Activated CD8-positive, alpha-beta memory T cell treated with anti-CD3 and anti-CD28 coated beads, Interleukin-2, amount 50 U/mL, for 4 hours (primary cell): Measurements from ENCODE around the gene SLC16A13.
"Not testable (repeated sequence)": the region's sequence is repeated elsewhere in the genome, so short reads cannot be mapped to it uniquely, and the experiment has no call there.

Source experiments
- DNase-seq: peaks from one replicate; pipeline ENCODE4 v3.0.0-alpha.2; 2020

The SLC16A13 gene

DNA sequence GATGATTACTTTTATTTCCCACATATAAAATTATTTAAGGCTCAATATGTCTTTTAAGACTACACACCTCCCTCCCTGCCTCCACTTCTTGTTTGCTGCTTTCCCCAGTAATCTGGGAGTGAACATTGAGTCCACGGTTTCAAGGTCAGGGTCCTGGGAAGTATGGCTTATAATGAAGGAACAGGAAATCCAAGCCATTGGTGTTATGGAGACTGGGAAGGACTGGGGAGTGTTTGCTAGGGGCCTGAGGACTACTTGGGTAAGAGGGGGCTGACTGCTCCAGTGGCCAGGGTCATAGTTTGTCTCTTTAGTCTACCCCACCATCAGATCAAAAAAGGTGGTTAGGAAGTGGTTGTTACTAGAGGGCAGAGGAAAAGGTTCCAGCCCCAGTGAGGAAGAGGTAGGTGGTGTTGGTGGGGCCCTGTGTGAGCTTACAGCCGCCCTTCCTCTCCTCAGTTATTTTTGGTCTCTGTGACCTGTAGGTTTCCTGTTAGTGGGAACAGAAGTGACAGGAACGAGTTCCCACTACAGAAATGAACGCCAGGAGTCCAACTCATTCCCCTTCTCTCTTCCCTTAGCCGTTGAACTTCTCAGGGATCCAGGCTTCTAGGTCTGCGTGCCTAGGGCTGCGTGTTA lies 742 bp upstream of the SLC16A13 start:
- DNase-seq = peak; percentile 42

DNA sequence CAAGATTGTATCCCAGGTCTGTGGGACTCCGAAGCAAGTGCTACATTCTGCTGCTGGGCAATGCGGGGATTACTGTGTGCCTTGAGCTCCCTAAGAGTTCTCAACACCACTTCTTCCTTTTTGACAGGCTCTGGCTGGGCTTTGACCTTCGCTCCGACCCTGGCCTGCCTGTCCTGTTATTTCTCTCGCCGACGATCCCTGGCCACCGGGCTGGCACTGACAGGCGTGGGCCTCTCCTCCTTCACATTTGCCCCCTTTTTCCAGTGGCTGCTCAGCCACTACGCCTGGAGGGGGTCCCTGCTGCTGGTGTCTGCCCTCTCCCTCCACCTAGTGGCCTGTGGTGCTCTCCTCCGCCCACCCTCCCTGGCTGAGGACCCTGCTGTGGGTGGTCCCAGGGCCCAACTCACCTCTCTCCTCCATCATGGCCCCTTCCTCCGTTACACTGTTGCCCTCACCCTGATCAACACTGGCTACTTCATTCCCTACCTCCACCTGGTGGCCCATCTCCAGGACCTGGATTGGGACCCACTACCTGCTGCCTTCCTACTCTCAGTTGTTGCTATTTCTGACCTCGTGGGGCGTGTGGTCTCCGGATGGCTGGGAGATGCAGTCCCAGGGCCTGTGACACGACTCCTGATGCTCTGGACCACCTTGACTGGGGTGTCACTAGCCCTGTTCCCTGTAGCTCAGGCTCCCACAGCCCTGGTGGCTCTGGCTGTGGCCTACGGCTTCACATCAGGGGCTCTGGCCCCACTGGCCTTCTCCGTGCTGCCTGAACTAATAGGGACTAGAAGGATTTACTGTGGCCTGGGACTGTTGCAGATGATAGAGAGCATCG lies 2.4 kb downstream of the SLC16A13 start:
- DNase-seq = no peak

DNA sequence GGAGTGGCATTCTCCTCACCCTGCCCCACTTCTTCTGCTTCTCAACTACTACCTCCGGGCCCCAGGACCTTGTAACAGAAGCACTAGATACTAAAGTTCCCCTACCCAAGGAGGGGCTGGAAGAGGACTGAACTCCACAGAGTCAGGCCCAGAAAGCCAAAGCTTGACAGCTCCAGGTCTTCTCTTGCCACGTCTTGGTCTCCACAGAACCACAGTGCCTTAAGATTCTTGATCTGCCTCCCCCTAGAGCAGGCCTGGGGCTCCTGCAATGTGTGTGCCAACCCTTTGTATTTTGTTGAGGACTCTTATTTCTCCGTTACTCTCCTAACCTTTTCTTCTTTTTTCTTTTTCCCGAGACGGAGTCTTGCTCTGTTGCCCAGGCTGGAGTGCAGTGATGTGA lies 4.0 kb downstream of the SLC16A13 start:
- no peak for DNase-seq

DNA sequence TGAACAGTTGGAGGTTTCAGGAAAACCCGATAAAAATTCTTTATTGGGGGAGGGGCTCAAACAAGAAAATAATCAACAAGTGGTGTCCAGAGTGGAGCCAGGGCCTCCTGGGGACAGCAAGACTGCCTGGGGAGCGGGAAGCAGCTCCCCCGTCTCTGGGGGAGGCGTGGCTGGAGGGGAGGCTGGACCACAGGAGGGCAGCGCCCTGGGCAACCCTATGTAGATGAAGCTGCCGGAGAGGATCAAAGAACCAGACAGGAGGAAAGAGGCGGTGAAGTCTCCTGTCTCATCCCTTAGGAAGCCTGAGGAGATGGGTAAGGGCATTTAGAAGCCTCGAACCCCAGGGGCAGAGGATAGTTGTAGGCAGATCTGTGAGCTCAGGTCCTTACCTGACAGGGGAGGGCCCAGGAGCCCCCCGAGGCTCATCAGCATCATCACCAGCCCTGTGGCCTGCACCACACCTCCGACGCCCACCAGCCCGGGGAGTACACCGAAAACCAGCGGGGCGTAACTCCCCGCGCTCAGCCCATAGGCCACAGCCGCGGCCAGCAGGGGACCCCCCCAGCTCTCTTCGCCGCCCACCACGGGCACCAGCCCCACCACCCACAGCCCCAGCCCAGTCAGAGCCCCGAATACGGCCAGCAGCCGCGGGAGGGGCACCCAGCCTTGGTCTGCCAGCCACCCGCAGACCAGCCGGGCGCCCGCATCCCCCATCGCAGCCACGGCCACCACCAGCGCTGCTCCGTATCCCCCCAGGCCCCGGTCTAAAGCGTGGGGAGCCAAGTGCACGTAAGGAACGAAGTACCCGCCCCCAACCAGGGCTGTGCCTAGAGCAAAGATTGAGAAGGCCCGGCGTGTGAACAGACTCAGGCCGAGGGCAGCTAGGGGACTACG lies 6.0 kb downstream of the SLC16A13 start:
- DNase-seq = peak; percentile 48

DNA sequence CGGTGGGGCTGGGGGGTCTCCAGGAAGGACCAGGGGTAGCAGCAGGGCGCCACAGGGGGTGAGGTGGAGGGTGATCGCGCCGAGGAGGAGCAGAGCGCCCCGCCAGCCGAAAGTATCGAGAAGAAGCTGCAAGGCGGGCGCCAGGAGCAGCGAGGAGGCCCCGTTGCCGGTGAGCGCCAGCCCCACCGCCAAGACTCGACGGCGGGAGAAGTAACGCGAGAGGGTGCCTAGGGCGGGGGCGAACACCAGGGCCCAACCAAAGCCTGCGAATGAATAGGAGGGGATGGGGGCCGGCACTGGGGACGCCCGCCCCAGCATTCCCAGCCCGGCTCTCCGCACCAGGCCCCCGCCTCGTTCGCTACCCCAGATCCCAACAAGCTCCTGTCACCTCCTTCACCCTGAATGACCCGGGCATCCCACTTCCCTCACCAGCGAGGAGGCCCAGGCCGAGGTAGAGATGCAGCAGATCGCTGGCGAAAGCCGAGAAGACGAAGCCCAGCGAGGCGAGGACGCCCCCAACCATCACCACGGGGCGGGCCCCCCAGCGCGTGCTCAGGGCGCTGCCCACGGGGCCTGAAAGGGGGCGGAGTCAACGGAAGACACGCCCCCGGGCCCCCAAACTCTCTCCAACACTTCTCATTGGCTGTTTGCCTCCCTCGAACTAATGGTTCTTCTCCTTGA lies 6.8 kb downstream of the SLC16A13 start:
- peak; percentile 56 for DNase-seq

DNA sequence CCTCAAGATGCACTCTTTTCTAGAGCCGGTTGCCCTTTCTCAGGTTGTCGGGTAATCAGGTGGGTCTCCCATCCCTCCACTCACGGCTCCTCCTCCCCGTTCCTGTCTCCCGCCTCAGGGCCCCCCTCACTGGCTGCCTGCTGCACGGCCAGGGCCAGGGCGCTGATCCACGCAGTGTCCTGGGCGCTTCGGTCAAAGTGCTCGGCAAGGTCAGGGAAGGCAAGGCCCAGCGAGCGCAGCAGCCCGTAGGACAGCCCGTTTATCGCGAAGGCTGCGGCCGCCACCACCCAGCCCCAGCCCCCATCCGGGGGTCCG lies 7.3 kb downstream of the SLC16A13 start:
- no peak for DNase-seq

DNA sequence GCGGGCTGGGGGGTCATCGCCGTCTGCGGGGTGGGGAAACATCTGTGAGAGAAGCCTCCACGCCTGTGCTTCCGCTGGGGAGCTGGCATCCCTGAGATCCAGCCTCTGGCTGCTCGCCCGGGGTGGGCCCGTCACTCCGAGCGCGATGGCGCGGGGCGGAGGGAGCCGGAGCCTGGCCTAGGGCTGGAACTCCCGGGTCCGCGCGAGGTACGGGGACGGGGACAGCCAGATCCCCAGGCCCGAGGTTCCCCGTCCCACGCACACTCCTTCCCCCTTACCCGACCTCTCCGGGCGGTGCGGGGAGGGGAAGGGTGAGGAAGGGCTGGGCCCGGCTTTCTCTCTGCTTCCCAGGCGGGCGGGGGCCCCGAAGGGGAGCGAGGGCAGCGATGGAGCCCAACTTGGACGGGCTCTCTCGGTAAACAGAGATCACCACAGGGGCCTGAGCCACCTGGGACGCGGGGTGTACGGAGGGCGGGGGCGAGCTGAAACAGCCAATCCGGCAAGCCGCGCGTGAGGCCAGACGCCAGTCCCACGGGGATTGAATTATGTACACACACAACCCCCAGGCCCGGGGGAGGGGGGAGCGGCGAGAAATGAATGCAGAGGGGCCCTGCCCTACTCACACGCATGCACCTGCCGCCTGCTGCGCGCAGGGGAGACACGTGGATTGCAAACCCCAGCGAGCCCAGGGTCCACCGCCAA lies 7.8 kb downstream of the SLC16A13 start, which contains the start of gene SLC16A11:
Gene SLC16A11 (minus strand): TSS at position 596 of the 702 bp plus-strand sequence. CDS start 579 bp downstream, at position 17.
- DNase-seq = peak; percentile 31

DNA sequence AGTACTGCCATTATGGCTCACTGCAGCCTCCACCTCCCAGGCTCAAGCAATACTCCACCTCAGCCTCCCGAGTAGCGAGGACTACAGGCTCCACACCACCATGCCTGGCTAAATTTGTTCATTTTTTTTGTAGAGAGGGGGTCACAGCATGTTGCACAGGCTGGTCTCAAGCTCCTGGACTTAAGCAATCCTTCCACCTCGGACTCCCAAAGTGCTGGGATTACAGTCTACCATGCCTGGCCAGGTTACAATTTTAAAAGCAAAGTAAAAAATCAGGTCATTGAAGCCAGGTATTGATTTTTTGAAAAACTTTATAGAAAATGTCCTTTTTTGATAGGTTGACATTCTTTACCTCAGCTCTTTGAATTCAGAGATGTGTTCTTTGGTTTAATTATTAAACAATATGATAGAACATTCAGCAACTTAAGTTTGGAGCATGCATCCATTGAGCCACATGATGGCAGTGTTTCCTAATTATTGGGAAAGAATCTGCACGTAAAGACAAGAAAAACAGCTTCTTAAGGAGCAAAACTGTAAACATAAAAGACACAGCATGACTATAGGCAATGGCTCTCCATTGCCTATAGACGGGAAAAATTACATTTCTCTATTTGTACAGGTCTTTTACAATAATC lies 9.8 kb downstream of the SLC16A13 start:
- DNase-seq = peak; percentile 44

DNA sequence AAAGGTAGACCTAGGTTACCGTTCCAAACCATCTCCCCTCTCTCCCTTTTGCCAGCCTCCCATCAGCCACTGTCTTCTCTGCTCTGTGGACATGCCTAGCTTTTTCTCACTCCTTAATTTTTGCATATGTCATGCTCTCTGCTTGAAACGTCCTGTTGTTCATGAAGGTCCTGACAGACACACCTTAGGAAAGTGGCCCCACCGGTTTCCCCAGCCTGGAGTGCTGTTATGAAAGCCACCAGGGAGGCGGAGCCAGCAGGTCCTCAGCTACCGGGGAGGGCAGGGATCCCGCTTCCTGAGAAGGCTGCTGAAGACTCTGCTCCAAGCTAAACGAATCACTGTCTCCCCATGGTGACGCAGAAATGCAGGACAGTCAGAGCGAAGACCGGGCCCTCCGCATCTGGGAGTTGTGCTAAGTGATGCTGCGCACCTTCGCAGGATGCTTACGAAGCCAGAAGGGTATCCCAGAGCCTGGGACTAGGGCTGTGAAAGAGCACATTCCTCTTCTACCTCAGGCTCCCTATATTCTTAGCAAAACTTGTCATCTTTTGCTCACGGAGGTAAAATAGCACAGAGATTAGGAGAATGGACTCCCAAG lies 10.4 kb downstream of the SLC16A13 start:
- no peak for DNase-seq

DNA sequence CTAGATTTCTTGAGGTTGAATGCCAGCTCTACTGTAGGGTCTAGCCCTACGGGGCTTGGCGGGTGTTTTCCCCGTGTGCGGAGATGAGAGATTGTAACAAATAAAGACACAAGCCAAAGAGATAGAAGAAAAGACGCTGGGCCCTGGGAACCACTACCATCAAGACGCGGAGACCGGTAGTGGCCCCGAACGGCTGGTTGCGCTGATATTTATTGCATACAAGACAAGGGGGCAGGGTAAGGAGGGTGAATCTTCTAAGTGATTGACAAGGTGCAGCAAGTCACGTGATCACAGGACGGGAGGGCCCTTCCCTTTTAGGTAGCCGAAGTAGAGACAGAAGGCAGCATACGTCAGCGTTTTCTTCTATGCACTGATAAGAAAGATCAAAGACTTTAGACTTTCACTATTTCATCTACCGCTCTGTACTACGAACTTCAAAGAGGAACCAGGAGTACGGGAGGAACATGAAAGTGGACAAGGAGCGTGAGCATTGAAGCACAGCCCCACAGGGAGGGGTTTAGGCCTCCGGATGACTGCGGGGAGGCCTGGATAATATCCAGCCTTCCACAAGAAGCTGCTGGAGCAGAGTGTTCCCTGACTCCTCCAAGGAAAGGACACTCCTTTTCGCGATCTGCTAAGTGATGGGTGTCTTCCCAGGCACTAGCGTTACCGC lies 11.0 kb downstream of the SLC16A13 start:
- peak; percentile 59 for DNase-seq

DNA sequence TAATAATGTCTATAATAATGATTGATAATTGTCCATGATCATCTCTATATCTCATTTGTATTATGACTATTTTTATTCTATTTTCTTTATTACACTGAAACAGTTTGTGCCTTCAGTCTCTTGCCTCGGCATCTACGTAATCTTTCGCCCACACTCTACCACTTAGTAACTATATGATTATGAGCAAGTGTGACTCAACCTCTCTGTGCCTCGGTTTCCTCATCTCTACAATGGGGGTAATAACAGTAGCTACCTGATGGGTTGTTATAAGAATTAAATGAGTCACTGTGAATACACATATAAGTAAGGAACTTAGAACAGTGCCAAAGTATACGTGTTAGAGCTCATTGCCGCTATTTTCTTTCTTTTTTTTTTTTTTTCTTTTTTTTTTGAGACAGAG lies 11.8 kb downstream of the SLC16A13 start:
- no peak for DNase-seq

DNA sequence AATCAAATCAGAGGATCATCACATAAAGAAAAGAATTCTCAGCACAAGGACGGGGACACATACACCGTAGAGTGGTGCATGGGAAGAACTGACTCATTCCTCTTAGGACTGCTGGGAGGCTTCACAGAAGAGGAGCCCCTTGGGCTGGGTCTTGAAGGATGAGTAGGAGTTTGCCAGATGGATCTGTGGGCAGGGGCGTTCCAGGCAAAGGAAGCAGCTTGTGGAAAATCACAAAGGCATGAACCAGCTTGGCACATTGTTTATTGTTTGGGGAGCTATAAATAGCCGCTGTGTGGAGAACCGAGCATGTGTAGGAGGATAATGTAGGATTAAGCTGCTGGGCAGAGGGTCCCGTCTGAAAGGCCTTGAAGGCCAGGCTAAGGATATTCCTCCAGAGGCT lies 13.2 kb downstream of the SLC16A13 start:
- DNase-seq = no peak

DNA sequence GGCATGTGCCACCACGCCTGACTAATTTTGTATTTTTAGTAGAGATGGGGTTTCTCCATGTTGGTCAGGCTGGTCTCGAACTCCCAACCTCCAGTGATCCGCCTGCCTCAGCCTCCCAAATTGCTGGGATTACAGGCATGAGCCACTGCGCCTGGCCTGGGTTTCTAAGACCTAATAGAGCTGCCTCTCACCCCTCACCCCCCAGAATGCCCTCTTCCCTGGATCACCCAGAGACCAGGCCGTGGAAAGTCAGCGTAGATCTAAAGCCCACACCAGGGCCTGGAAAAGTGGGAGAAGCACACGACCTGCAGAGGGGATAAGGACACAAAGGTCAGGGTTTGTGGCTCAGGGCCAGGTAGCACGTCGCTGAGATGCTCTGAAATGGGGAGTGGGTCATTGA lies 14.8 kb downstream of the SLC16A13 start:
- DNase-seq = not testable (repeated sequence)

DNA sequence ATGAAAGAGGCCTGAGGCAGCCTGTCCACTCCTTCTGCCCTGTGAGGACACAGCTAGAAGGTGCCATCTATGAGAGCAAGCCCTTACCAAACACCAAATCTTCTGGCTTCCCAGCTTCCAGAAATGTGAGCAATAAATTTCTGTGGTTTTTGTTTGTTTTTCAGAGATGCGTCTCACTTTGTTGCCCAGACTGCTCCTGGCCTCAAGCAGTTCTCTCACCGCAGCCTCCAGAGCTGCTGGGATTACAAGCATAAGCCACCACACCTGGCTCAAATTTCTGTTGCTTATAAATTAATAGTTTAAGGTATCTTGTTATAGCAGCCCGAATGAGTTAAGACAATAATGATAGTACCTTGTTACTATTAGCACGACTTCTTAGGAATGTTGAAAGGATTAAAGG lies 20.6 kb downstream of the SLC16A13 start:
- DNase-seq = no peak

DNA sequence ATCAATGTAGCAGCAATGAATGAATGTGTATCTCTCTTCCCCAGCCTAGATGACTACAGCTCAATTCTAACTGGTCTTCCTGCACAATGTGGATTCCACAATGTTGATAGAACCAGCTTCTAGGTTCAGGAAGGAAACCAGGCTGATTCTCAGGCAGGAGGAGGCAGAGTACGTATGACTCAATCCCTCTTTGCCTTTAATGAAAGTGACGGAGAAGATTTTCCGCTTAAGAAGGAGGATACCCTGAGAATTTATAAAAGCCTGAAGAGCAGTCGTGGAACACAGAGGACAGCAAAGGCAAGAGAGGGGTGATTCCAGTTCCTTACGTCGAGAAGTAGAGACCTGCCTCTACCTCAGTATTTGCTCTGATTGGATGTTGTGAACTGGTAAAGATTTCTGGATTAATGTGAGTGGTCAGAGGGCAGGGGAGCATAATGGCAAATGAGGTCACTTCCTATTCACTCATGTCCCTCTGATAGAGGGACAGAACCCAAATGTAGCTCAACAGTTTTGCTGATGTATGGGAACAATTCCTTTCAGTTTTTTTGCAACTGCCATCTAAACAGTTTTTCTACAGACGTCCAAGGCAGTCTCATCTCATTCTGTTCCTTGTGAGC lies 23.1 kb downstream of the SLC16A13 start:
- DNase-seq = no peak

DNA sequence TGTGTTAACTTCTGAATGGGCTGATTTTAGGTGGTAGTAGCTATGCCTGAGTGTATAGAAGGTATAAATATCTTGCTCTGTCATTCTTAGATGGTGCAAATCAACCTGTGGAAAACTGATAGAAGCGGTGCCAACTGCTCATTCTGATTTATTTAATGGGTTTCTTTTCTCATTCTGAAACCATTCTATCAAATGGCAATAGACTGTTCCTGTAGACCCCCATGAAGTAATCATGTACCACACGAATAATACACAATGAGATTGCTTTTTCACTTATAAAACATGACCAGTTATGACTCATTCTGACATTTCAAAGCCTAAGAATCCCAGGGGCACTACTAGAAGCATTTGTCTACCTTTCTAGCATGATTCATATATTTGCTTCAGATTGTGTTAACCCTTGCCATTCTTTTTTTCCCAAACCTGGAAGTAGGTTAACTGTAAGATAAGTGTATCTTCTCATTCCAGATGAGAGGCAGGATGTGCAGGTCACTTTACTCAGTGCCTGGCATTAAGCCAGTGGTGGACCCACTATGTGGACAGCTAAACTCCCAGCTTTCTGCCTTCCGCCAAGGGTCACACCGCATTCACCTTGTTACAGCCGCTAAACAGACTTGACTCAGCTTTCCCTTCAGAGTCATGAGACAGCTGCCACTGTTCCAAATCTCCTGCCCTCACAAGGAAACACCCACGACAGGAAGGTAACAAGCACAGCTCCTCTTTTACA lies 24.5 kb downstream of the SLC16A13 start:
- no peak for DNase-seq

DNA sequence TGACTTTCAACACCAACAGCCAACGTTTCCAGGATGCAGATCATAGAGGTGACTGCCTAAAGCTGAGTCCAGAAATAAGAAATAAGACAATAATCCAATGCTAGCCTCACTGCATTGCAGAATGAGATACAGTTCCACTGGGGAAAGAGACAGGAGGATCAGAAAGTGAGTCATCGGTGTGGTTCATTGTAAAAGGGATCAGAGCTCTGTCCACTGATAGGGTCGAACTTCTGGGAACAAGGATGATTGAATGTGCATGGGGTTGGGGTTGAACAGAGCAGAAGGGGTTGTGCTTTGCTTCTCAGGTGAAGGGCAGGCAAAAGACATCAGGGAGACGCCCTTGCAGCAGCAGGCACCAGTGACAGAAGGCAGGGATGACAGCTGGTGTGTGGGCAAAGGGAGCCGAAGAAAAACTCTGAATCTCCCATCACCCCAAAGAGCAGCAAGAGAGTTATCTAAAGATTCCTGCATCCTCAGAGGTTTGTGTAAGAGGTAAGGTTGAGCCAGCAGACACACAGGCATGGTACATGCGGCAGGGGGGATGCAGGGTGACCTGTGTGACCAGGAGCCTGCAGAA lies 27.8 kb downstream of the SLC16A13 start:
- DNase-seq = no peak

DNA sequence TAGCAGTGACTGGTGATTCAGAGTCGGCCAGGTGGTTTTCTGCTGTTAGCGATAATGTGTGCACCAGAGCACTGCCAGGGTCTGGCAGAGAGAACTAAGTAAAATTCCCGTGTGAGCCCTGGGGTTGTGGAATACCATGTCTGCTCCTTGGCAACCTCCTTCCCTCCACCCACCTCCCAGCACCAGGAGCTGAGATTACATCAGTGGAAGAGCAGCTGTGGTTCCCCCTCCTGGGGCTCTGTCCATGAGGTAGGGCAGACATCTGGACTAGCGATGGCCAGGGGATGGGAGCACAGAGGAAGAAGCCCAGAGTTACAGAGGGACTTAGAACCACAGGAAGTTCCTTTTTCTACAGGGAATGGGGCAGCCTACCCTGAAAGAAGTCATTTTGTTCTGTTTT lies 28.4 kb downstream of the SLC16A13 start:
- DNase-seq = no peak

DNA sequence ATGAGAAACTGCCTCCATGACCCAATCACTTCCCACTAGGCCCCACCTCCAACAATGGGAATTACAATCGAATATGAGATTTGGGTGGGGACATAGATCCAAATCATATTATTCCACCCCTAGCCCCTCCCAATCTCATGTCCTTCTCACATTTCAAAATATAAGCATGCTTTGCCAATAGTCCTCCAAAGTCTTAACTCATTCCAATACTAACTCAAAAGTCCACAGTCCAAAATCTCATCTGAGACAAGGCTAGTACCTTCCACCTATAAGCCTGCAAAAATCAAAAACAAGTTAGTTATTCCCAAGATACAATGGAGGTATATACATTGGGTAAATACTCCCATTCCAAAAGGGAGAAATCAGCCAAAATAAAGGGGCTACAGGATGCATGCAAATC lies 31.4 kb downstream of the SLC16A13 start:
- no peak for DNase-seq
